Activated CD8-positive, alpha-beta memory T cell treated with anti-CD3 and anti-CD28 coated beads for 48 hours (primary cell): ENCODE results near the gene ABCF3.

Experiments used
- DNase-seq, 3 experiments: peaks; one replicate each; pipeline ENCODE4 v3.0.0-alpha.2; 2020; ENCODE audit warnings: low read depth in 2 of 3, low spot score in 2 of 3

The ABCF3 gene

DNA sequence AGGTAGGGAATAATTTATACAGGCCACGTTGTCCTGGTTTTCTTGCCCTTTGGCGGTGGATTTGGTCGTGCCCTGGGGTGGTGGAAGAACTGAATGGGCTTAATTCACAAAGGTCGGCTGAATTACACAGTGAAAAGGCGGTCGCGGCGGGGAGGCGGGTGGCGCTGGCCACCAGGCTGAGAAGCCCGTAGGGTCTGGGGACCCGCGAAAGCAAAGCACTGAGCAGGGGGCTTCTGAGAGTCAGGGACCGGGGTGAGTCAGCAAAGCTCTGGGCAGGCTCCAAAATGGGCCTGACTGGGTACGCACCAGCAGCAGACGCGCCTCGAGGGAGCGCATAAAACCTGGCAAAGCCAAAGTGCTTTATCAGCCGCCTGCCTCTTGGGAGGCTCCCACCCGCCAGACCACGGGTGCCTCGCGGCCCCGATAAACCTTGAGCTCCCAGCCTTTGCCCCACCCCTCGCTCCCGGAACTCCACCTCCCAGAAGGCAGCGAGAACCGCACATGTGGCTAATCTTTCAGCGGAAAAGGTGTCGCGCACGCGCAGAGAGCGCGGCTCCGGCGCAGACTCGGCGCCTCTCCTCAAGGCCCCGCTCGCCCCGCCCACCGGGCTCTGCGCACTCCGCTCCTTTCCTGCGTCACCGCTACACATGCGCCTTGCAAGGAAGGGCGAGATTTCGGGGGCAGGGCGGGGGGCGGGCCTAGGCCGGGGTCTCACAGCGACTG, 377 bp upstream of the ABCF3 start:
- DNase-seq = peak; percentile 95 to 100 (median 96)

DNA sequence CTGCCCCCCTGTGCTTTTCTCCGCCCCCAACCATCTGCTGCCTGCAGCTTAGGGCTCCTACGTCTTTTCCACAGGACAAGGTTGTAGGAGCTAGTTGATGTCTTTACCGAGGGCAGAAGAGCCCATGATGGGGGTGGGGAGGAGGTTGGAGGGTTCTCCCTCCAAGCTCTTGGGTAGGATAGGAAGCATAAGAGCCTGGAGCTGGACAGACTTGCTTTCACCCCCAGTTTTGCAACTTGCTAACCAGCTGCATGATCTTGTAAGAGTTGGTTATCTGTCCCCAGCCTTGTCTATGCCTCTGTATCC, 856 bp downstream of the ABCF3 start:
- DNase-seq = no peak

DNA sequence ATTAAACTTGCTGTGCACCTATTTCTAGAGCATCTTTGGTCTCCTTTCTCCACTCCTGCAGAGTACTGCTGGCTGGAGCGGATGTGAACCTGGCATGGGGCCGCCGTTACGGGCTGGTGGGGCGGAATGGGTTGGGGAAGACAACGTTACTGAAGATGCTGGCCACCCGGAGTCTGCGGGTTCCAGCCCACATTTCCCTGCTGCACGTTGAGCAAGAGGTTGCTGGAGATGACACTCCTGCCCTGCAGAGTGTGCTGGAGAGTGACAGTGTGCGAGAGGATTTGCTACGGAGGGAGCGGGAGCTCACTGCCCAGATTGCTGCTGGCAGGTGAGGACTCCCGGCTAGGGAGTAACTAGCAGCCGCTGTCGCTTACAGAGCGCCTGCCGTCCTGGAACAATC, 2.1 kb downstream of the ABCF3 start:
- DNase-seq = no peak

DNA sequence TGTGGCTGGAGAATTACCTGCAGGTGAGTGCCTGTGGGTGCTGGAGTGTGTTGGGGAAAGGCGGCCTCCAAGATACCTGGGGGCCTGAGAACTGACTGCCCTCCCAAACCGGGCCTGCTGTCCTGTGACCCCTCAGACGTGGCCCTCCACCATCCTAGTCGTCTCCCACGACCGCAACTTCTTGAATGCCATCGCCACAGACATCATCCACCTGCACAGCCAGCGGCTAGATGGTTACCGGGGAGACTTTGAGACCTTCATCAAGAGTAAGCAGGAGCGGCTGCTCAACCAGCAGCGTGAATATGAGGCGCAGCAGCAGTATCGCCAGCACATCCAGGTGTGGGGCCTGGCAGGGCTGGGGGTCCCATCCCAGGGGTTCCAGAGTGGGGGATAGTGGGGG, 3.4 kb downstream of the ABCF3 start:
- DNase-seq = no peak

DNA sequence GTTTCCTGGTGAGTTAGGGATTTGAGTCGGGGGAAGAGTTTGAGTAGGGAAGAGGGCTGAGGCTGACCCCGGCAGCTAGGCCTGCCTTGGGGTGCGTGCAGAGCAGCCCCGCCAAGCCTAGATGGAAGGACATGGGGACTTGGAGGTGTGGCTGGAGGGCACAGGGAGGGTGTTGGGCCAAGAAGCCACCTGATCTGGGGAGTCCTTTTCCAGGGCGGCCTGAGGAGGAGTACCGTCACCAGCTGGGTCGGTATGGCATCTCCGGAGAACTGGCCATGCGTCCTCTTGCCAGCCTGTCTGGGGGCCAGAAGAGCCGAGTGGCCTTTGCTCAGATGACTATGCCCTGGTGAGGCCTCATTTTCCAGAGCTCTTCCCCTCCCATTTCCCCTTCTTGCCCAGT, 6.9 kb downstream of the ABCF3 start:
- no peak for DNase-seq

DNA sequence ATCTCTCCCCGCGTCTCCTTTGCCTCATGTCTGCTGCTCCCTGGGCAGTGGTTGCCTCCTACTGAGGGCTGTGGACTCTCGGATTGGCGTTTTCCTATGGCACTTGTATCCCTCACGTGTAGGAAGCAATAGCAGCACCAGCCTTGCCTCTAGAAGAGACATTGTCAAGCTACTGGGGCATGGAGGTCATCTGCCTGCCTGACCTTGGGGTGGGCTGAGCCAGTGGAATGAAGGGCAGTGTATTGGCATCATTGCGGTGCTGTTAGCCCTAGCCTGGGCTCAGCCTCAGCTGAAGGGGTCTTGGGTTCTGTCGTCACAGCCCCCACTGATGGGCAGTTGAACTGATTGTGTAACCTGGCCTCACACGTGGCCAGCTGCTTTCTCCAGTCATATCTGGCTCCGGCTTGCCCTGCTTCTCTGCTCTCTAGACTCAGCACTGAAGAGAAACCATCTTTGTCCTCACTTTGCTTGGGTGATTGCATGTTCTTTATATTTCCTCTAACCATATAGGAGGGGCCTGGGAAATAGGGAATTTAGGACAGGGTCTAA, 8.1 kb downstream of the ABCF3 start:
- DNase-seq = no peak

DNA sequence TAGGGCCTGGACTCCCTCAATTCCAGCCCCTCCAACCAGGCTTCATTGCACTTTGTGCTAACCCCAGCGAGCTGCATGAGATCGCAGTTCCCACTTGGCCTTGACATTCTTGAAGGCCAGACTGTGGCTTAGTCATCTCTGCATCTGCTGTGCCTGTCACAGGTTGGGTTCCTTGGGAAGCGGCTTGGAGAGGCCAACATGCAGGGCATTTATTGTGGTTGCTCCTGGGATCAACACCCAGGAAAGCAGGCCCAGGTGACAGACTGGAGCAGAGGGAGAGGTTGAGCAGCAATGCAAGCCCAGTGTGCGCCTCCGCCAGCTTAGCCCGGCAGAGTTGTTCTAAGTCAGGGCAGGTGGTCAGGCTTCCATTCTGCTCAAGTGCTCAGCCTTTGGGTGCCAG, 10.5 kb downstream of the ABCF3 start:
- no peak for DNase-seq

DNA sequence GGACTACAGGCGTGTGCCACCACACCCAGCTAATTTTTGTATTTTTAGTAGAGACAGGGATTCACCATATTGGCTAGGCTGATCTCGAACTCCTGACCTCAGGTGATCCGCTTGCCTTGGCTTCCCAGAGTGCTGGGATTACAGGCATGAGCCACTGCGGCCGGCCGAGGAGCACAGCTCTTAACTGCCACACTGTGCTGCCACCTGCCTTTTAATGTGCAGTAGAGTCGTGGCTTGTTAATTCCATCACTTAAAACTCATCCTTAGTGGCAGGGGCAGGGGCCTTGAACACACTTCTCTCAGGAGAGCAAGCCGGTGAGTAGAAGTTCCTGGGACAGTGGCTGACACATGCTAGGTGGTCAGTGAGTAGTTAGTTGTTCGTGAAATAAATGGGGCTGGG, 12.5 kb downstream of the ABCF3 start:
- DNase-seq = no peak

DNA sequence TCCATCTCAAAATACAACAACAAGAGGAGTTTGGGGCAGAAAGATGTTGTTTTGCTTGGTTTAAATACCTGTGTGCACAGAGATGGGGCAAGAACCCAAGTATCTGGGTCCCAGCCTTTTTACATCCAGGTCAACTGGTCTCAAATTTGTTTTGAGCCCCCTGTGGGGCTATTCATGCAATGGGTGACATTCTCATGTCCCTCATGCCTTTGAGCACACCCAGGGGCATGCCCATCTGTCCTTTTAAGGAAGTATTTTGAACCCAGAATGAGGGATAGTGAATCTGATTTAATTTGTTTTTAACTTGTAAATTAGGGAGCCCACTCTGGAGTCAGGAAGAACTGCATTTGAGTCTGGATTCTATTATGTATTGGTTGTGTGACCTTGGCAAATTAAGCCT, 14.8 kb downstream of the ABCF3 start:
- DNase-seq = no peak

DNA sequence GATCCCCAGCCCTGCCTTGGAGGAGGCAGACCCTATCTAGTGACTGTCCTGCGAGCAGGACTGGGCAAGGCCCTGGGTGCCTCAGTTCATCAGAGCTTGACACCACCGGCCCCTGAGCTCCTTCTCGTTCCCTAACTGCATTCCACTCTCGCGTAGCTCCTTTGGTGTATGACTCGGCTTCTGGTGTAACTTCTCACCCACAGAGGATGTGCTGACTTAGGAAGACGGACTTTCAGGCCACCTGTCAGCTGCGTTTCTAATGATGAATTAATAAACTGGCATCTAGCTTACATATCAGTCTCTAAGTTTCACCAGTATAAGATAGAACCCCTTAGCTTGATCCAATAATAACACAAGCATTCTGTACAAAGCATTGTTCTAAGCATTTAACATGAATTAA, 17.5 kb downstream of the ABCF3 start:
- DNase-seq = no peak

DNA sequence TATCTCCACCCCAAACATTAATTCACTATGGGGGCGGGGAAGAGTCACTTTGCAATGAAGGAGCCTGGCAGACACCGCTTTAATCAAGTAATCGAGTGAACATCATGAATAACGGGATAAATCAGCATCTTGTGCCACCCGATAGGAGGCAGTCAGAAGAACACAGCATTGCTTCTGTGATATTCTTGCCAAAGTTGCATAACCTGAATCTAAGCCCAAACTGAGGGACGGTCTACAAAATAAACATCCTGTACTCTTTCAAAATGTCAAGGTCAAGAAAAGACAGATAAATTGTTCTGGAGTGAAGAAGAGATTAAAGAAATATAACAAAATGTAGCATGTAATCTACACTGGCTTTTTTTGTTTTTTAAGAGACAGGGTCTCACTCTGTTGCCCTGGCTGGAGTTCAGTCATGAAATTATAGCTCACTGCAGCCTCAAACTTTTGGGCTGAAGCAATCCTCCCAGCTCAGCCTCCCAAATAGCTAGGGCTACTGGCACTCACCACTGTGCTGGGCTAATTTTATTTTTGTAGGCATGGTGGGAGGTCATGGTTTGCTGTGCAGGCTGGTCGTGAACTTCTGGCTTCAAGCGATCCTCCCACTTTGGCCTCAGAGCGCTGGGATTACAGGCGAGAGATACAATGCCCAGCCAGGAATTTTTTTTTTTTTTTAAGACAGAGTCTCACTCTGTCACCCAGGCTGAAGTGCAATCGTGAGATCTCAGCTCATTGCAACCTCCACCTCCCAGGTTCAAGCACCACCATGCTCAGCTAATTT, 23.3 kb downstream of the ABCF3 start:
- DNase-seq = no peak

DNA sequence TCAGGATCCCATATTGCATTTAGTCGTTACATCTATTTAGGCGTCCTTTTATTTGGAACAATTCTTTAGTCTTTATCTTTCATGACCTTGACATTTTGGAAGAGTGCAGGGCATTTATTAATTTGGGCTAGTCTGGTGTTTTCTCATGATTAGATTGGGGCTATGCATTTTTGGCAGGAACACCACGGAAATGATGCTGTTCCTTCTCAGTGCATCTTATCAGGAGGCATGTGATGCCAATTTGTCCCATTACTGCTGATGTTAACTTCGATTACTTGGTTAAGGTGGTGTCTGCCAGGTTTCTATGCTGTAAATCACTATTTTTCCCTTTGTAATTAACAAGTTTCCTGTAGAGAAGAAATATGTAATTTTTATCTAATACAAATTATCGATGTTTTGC, 25.3 kb downstream of the ABCF3 start:
- no peak for DNase-seq

DNA sequence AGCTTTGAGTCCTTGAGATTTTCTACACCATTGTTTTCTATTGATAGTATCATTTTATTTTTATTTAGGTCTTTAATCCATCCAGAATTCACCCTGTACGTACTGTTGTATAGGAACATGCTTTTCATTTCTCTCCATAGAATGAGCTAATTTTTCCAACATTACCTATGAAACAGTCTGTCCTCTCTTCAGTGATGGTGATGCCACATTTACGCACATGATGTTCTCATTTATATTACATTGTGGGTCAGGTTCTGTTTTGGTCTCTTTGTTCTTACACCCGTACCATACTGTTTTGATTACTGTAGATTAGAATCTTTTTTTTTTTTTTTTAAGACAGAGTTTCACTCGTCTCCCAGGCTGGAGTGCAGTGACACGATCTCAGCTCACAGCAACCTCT, 25.7 kb downstream of the ABCF3 start:
- DNase-seq = no peak

DNA sequence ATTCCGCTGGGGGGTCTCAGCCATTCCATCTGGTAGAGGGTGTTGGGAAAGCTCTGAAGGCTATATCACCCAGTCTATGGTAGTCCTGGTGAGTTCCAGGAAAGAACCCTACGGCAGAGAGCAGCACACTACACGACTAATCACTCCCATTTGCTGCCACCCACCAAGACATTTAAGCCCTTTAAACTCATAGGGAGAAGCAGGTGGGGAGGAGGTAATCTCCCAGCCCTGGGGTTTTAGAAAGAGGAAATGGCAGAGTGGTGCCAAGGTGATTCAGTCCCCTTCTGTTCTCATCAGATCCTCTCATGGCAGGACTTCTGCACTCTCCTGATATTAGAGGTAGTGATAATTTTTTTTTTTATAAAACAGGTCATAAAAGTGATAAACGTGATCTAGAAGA, 32.8 kb downstream of the ABCF3 start:
- DNase-seq = no peak

DNA sequence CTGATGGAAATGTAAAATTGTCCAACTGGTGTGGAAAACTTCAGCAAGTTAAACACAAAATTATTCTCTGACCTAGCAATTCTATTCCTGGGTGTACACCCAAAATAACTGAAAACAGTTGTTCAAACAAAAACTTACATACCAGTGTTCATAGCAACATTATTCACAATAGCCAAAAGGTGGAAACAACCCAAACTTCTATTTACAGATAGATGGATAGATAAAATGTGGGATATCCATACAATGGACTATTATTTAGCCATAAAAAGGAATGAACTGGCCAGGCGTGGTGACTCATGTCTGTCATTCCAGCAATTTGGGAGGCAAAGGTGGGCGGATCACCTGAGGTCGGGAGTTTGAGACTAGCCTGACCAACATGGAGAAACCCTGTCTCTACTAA, 36.5 kb downstream of the ABCF3 start:
- DNase-seq = no peak

DNA sequence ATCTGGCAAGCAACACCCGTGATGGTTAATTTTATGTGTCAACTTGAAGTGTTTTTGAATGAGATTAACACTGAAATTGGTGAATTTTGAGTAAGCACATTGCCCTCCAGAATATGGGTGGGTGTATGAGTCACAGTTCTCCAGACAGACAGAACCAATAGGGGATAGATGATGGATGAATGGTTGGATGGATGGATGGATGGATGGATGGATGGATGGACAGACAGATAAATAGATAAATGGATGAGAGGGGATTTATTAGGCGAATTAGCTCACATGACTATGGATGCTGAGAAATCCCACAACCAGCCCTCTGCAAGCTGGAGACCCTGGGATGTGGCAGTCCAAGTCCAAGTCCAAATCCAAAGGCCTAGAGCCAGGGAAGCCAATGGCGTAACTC, 37.9 kb downstream of the ABCF3 start:
- DNase-seq = no peak

DNA sequence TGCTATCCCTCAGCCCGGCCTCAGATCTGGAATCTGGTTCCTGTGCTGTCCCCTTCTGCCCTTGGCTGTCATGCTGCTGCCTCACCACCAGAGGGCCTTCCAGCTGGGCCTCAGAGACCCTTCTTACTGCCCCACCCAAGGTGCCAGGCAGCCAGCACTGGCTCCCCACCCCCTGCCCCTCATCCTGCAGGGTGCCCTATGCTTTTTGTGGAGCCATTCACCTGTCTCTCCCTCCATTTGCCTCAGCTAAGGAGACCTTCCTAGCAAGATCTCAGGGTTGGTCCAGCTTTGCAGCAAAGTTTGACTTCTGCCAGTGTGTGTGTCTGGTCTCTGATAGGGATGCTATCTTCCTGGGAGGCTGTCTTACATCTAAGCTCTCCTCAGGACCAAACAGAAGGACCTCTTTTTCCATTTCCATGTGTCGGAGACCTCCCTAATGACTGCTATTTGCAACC, 41.5 kb downstream of the ABCF3 start:
- DNase-seq = peak in 1 of 3 experiments; percentile 36

DNA sequence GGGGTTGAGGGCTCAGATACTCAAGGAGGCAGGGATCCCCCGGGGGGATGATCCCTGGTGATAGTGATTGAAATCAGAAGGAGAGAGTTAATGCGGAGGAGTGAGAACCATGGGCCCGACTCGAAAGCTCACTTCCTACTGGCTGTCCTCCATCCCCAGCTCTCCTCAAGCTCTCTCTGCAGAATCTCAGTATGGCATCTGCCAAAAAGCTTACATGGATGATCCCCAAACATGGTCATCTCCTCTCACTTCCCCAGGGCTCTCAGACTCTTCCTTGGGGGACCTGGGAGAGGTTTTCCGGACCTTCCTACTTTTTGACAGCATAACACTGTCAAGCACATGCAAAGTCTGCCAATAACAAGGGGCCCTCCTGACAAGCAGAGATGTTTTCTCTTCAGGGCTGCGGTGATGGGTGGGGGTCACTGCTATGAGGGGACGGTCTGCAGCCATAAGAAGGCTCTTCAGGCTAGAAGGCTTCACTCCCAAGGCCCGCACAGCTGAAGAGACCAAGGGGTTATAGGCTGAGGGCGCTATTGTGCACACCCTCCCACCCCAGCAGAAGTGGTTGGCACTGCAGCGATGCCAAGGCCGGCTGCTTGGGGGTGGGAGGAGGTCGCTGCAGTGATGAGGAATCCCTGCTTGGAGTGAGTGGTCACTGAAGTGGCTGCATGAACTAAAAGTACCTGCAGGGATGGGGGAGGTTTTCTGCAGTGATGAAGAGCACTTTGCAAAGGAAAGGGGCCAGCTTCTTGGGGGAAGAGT, 42.6 kb downstream of the ABCF3 start:
- no peak for DNase-seq

DNA sequence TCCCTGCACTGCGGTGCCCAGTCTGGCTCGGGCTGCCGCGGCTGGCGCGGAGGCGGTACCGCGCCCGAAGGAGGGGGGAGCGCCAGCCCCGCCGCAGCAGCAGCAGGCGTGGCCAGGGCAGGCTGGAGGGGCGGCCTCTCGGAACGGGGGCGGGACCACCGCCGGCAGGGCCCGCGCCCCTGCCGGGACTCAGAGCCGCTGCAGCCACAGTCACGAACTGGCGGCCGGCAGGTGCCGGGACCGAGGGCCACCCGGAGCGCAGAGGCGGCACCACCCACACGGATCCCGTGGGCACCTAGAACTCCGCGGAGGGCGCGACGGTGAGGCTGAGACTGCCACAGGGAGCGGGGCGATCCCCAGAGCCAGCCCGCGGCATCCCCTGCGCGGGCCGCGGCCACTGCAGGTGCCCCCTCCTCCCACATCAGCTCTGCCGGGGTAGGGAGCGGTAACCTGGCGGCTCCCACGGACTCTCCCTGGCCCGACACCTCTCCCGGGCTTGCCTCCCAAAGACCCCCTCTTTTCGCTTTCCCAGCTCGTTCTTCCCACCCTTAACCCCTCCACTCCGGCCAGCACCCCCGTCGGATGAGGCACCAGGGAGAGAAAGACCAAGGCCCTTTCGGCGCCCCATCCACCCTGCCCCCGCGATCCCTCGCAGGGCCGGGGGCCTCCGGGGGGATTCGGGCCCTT, 43.5 kb downstream of the ABCF3 start, which contains the start of gene VWA5B2:
Gene VWA5B2 (plus strand): TSS at position 192 of the 687 bp plus-strand sequence. CDS start 944 bp downstream, outside the sequence.
- DNase-seq = peak in 2 of 3 experiments; percentile 38 to 63

DNA sequence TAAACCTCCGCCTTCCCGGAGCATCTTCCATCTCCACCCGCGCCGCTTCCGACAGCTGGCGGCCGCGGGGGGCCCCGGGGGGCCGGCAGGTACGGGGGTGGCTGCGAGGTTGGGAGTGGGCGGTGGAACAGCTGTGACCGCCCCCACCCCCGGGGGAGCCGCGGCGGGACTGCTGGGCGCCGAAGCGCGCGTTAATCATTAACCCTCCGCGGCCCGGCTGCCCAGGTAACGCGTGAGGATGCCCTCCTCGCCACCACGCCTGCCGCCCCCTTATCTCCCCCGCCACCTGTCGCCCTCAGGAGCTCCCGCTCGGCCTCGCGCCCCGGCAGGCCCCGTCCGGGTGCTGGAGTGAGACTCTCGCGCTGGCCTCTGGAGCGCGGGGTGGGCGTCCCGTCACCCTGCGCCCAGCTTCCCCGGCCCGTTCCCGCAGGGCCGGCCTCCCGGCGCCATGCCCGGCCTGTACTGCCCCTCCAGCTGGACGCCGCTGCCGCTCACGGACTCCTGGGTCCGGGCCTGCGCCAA, 44.1 kb downstream of the ABCF3 start:
- DNase-seq = no peak
